Measurements from ENCODE around the gene SRL.

- TF ChIP-seq CTCF (IDR thresholded peaks at IDR 0.05) (no peak), POLR2A (IDR thresholded peaks at IDR 0.05) (no peak)
These were observed 10.0 kb downstream of the SRL start for GRCh38 chr16:4231886-4232285.
